ENCODE data around the gene NINJ2.
"Not testable (repeated sequence)": the region's sequence is repeated elsewhere in the genome, so short reads cannot be mapped to it uniquely, and the experiment has no call there.

Gene NINJ2

DNA sequence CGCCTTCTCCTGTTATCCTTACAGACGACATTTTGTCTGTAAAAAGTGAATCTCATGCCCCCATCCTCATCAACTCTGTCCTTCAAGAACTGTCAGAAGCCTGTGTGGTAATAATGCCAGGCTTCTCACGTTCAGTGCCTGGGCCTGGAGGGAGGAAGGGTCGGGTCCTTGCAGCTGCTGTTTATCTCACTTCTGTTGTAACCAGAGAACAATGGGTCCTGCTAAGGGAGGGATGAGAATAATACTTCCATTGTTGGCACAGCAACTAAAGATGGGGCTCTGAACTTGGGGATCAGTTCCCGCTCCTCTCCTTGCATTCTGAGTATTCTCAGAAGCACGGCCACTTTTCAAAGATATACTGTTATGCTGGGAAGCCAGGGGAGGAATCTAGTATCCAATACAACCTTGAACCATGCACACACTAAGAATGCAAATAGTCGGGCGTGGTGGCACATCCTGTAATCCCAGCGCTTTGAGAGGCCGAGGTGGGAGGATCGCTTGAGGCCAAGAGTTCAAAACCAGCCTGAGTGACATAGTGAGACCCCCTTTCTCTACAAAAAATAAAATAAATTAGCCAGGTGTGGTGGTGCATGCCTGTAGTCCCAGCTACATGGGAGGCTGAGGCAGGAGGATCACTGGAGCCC, 38.8 kb upstream of the NINJ2 start:
- H3K9me3 ChIP-seq = no peaks in the 10 kb centered on the region
- peaks cover 25 to 35% of the 10 kb centered on the region in 2 experiments for H3K4me1 ChIP-seq (ENCODE audit: control insufficient read depth in 1 of 2, insufficient read depth in 1 of 2, low read depth in 1 of 2, low read length in 1 of 2)
- TF ChIP-seq CTCF (IDR thresholded peaks at IDR 0.05) = no peak

GRCh38 chr12:700016-700415, 36.8 kb upstream of the NINJ2 start:
- Histone ChIP-seq H3K9me3 (no peaks in the 10 kb centered on the region), H3K4me3 (ENCODE audit: low read depth in 1 of 2, low read length in 1 of 2) (no peak overlapping the region), H3K27me3 (no peaks in the 10 kb centered on the region), H3K4me1 (ENCODE audit: control insufficient read depth in 1 of 2, insufficient read depth in 1 of 2, low read depth in 1 of 2, low read length in 1 of 2) (peaks cover 45 to 55% of the 10 kb centered on the region in 2 experiments), H3K27ac (peak overlapping the region; percentile 31), H3K36me3 (no peaks in the 10 kb centered on the region)
- no peak for TF ChIP-seq CTCF (IDR thresholded peaks at IDR 0.05)

More for the DNA sequence above, 38.8 kb upstream of the NINJ2 start:
- Histone ChIP-seq H3K36me3 (no peaks in the 10 kb centered on the region), H3K27me3 (no peaks in the 10 kb centered on the region), H3K27ac (no peak overlapping the region), H3K4me3 (ENCODE audit: low read depth in 1 of 2, low read length in 1 of 2) (no peak overlapping the region)

DNA sequence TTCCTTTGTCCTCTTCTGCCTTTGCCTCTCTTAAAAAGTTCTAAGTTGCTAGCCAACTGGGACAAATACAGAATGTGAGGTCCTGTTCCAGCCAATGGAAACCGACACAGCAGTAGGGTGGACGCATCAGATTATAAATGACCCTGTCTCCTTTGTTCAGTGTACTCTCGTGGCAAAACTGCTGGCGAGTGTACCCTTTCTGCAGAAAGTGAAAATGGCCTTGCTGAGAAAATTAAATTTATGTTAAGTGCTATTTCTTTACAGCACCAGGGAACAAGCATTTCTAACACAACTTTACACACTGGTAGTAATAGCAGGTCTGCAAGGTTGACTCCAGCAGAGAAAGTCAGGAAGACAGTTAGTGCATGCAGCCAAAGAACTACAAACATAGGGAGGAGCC, 35.0 kb upstream of the NINJ2 start:
- Histone ChIP-seq H3K27ac (peak overlapping the region; percentile 96), H3K4me1 (ENCODE audit: control insufficient read depth in 1 of 2, insufficient read depth in 1 of 2, low read depth in 1 of 2, low read length in 1 of 2) (peaks cover 56 to 65% of the 10 kb centered on the region in 2 experiments), H3K4me3 (ENCODE audit: low read depth in 1 of 2, low read length in 1 of 2) (peak overlapping the region in 1 of 2 experiments; percentile 46)
- not testable (repeated sequence) for H3K9me3 ChIP-seq, H3K27me3 ChIP-seq, H3K36me3 ChIP-seq

DNA sequence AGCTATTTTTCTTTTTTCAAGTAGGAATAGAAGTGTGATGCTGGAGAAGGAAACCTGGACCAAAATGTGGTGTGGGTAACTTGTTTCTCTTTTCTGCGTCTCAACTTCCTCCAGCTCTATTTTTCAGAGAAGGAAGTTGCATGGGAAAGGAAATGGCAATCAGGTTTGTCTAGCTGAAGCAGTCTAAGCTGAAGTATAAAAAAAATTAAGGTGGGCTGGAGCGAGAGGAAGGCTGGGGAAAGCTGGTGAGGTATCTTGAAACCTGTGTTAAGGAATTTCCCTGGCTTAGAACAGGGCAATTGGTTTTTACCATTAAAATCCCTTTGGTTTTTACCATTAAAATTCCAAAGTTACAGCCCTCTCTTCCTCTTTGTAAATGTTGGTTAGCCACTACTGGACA, 34.2 kb upstream of the NINJ2 start:
- peak overlapping the region; percentile 38 to 46 for H3K4me3 ChIP-seq (ENCODE audit: low read depth in 1 of 2, low read length in 1 of 2)
- no peaks in the 10 kb centered on the region for H3K36me3 ChIP-seq
- H3K9me3 ChIP-seq = no peaks in the 10 kb centered on the region
- H3K4me1 ChIP-seq (ENCODE audit: control insufficient read depth in 1 of 2, insufficient read depth in 1 of 2, low read depth in 1 of 2, low read length in 1 of 2) = peaks cover 59 to 65% of the 10 kb centered on the region in 2 experiments
- H3K27ac ChIP-seq = peak overlapping the region; percentile 96
- no peak for TF ChIP-seq CTCF (IDR thresholded peaks at IDR 0.05)
- no peaks in the 10 kb centered on the region for H3K27me3 ChIP-seq

DNA sequence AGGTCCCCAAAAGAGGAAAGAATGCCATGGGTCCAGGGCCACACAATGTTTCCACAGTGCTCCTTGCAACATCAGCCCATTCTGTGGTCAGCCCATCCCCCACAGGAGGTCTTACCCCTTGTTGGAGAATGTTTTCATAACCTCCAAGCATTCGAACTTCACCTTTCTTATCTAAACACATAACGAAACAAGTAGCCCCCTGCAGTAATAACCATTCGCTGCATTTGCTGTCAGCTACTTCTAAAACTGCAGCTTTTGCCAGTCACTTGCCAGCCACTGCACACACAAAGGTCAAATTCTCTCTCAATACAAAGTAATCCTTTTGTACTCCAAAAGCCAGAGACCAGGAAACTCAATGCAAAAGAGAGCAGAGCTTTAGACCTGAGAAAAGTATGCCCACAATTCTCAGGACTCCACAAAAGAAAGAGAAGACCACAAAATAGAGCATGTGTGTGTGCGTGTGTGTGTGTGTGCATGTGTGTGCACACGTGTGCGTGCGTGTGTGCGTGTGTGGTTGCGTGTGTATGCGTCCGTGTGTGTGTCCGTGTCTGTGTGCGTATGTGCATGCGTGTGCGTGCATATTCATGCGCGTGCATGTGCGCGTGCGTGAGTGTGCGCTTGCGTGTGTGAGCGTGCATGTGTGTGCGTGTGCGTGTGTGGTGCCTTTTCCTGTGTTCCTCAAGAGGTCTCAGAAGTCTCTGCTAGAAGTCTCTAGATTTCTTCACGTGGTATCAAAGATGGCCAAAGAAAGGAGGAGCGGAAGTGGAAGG, 31.7 kb upstream of the NINJ2 start:
- Histone ChIP-seq H3K4me3 (ENCODE audit: low read depth in 1 of 2, low read length in 1 of 2) (peak overlapping the region; percentile 37 to 49), H3K27ac (peak overlapping the region; percentile 96), H3K27me3 (no peaks in the 10 kb centered on the region), H3K4me1 (ENCODE audit: control insufficient read depth in 1 of 2, insufficient read depth in 1 of 2, low read depth in 1 of 2, low read length in 1 of 2) (peaks cover 59 to 73% of the 10 kb centered on the region in 2 experiments), H3K36me3 (no peaks in the 10 kb centered on the region), H3K9me3 (no peaks in the 10 kb centered on the region)
- TF ChIP-seq CTCF (IDR thresholded peaks at IDR 0.05) = no peak

DNA sequence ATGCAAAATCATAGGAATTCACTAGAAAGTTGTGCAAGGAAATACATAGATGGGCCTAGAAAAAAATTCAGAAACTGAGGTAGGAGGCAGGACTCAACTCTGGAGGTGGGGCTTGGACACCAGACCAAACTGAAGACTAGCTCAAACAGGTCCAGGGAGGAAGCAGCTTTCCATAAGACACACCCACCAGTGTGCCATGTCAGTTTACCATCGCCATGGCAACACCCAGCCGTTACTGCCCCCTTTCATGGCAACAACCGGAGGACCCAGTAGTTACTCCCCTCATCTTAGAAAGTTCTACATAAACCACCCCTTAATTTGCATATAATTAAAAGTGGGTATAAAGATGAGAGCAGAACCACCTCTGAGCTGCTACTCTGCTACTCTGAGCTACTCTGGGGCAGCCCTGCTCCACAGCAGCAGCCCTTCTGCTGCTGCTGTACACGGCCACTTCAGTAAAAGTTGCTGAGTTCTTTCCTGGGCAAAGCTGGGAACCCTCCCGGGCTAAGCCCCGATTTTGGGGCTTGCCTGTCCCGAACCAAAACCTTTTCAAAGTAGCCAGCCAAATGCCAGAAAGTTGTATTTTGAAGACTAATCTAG, 30.8 kb upstream of the NINJ2 start:
- TF ChIP-seq CTCF (IDR thresholded peaks at IDR 0.05) = no peak
- Histone ChIP-seq H3K4me1 (ENCODE audit: control insufficient read depth in 1 of 2, insufficient read depth in 1 of 2, low read depth in 1 of 2, low read length in 1 of 2) (peaks cover 59 to 66% of the 10 kb centered on the region in 2 experiments), H3K9me3 (no peaks in the 10 kb centered on the region), H3K27ac (peak overlapping the region; percentile 96), H3K36me3 (no peaks in the 10 kb centered on the region), H3K27me3 (no peaks in the 10 kb centered on the region), H3K4me3 (ENCODE audit: low read depth in 1 of 2, low read length in 1 of 2) (peak overlapping the region; percentile 37 to 49)
